Vagina (tissue), 2 donors: ENCODE measurements around the gene ACOT9.

Experiments used
- CTCF ChIP-seq, 3 experiments: fragments of 450-650 bp in 2 of 3; fragments of 200-600 bp in 1 of 3; sonication (generic) in 1 of 3; IDR thresholded peaks; one replicate each; pipeline ENCODE4 v1.5.1; 2017 to 2019; ENCODE audit warnings: antibody characterized with exemption in 3 of 3, mild to moderate bottlenecking in 2 of 3, moderate library complexity in 2 of 3
- POLR2A ChIP-seq, 2 donors: fragments of 450-650 bp; IDR thresholded peaks; one replicate each; pipeline ENCODE4 v1.6.1; 2017; ENCODE audit warnings: antibody characterized with exemption in 2 of 2, mild to moderate bottlenecking in 2 of 2, moderate library complexity in 2 of 2
- POLR2AphosphoS5 ChIP-seq, 2 donors: sonication (generic); formaldehyde crosslinking; IDR thresholded peaks; one replicate each; pipeline ENCODE4 v1.9.0; 2017; ENCODE audit warnings: antibody characterized with exemption in 2 of 2, mild to moderate bottlenecking in 2 of 2, low read depth in 1 of 2; ENCODE audit not compliant: insufficient read depth in 1 of 2

DNA sequence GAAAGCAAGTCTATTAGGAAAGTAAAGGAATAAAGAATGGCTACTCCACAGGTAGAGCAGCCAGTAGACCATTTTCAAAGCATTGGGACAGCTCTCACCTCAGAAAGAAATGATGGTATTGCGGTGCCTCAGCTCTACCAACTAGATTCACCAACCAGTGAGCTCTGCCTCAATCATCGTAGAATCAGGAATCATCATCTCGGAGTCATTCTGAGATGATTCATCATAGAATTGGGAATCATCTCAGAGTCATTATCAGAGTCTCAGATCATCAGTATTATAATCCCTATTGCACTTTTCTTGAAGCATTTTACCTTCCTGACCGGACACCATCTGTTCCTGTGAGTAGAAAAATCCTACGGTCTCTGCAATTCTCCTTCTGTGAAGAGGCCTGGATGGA, 22.4 kb upstream of the ACOT9 start:
- TF ChIP-seq CTCF (IDR thresholded peaks at IDR 0.05) (no peak), POLR2A (IDR thresholded peaks at IDR 0.05) (no peak), POLR2AphosphoS5 (IDR thresholded peaks at IDR 0.05; ENCODE audit: insufficient read depth in 1 of 2, low read depth in 1 of 2) (no peak)
